Ammon's horn (tissue), 1 donor: ENCODE measurements around the gene EIF3A.
"Not testable (repeated sequence)": the region's sequence is repeated elsewhere in the genome, so short reads cannot be mapped to it uniquely, and the experiment has no call there.

Experiments
- DNase-seq: peaks from one replicate; pipeline ENCODE4 v3.0.0-alpha.2; 2016; ENCODE audit warnings: low spot score

EIF3A gene

GRCh38 chr10:119080521-119081259, at the start of gene EIF3A:
Gene EIF3A (minus strand): TSS chr10:119080817. CDS start chr10:119080676, 141 bp downstream.
- peak; percentile 92 for DNase-seq

GRCh38 chr10:119129721-119130120, 49.1 kb upstream of the EIF3A start:
- DNase-seq = no peak

GRCh38 chr10:119125942-119126341, 45.3 kb upstream of the EIF3A start:
- DNase-seq = no peak

GRCh38 chr10:119120875-119121274, 40.3 kb upstream of the EIF3A start:
- no peak for DNase-seq

GRCh38 chr10:119120413-119120867, 39.8 kb upstream of the EIF3A start:
- DNase-seq = no peak

- DNase-seq = no peak
Measured at GRCh38 chr10:119119400-119119799, 38.8 kb upstream of the EIF3A start.

GRCh38 chr10:119118231-119118630, 37.6 kb upstream of the EIF3A start:
- no peak for DNase-seq

GRCh38 chr10:119116326-119116951, 35.8 kb upstream of the EIF3A start:
- DNase-seq = no peak

- no peak for DNase-seq
Measured at GRCh38 chr10:119115926-119116325, 35.3 kb upstream of the EIF3A start.

- no peak for DNase-seq
Measured at GRCh38 chr10:119113751-119114732, 33.4 kb upstream of the EIF3A start.

- no peak for DNase-seq
Measured at GRCh38 chr10:119112056-119112455, 31.4 kb upstream of the EIF3A start.

- DNase-seq = not testable (repeated sequence)
Measured at GRCh38 chr10:119107771-119108170, 27.2 kb upstream of the EIF3A start.

GRCh38 chr10:119107106-119107505, 26.5 kb upstream of the EIF3A start:
- DNase-seq = not testable (repeated sequence)

GRCh38 chr10:119105899-119106298, 25.3 kb upstream of the EIF3A start:
- not testable (repeated sequence) for DNase-seq

GRCh38 chr10:119105155-119105554, 24.5 kb upstream of the EIF3A start:
- no peak for DNase-seq

- DNase-seq = peak; percentile 31
Measured at GRCh38 chr10:119104654-119105015, 24.0 kb upstream of the EIF3A start.

GRCh38 chr10:119103903-119104653, 23.5 kb upstream of the EIF3A start, which contains the start of gene DENND10:
Gene DENND10 (plus strand): TSS chr10:119104113. CDS start chr10:119104143, 30 bp downstream.
- DNase-seq = peak; percentile 92

GRCh38 chr10:119103241-119103902, 22.8 kb upstream of the EIF3A start:
- no peak for DNase-seq

- DNase-seq = no peak
Measured at GRCh38 chr10:119101366-119102098, 20.9 kb upstream of the EIF3A start.
